ENCODE results near the gene TRIP12. TPM values are rescaled to one million over a fixed set of nuclear protein-coding genes. Genes with fewer than 3 reads are reported as not detected.

The TRIP12 gene
- total and polyA plus RNA-seq, 10 donors = 15.3 to 263 (median 189) TPM

DNA sequence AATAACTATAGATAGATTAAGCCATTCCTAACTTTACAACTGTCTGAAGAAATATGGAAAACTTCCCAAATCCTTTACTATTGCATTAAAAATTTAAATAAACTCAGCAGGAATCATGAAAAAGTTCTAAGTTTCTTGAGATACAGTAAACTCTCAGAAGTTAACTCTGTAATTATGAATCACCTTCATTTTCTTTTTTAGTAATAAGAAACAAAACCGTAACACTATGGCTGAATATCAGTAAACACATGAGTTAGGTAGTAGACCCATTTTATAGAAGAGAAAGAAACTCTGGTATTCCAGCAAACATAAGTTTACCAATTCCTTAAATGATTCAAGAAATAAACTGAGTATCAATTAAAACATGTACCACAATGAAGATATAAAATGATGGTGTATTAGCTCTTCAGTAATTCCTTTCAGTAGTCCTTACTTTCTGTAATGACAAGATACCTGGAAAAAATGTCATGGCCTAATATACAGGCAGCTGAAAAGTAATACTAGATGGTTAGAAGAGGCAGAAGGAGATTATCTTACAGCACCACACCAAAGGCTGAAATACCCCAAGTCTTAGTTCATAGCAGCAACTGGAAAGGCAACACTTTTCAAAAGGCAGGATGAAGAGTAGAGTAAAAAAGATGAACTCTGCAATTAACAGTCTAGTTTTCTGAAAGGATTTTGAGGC is 11.5 kb downstream of the TRIP12 start:
- Histone ChIP-seq H3K4me1 (peaks cover 33 to 91% (median 63%) of the 10 kb centered on the region in 6 donors), H3K36me3 (peaks cover 0 to 41% (median 14%) of the 10 kb centered on the region in 6 donors), H3K9me3 (no peaks in the 10 kb centered on the region), H3K4me3 (no peak overlapping the region), H3K27me3 (replicated peaks in 1 of 7) (no peaks in the 10 kb centered on the region), H3K27ac (peak overlapping the region in 1 of 8 donors; percentile 34)
- DNase-seq = no peak
- no peak for TF ChIP-seq POLR2A (IDR thresholded peaks at IDR 0.05)
- TF ChIP-seq, protein P1, sequence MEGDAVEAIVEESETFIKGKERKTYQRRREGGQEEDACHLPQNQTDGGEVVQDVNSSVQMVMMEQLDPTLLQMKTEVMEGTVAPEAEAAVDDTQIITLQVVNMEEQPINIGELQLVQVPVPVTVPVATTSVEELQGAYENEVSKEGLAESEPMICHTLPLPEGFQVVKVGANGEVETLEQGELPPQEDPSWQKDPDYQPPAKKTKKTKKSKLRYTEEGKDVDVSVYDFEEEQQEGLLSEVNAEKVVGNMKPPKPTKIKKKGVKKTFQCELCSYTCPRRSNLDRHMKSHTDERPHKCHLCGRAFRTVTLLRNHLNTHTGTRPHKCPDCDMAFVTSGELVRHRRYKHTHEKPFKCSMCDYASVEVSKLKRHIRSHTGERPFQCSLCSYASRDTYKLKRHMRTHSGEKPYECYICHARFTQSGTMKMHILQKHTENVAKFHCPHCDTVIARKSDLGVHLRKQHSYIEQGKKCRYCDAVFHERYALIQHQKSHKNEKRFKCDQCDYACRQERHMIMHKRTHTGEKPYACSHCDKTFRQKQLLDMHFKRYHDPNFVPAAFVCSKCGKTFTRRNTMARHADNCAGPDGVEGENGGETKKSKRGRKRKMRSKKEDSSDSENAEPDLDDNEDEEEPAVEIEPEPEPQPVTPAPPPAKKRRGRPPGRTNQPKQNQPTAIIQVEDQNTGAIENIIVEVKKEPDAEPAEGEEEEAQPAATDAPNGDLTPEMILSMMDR (IDR thresholded peaks at IDR 0.05 in 8 of 11, conservative IDR thresholded peaks at IDR 0.05 in 3 of 11) = no peak
- no peak for TF ChIP-seq POLR2AphosphoS5 (IDR thresholded peaks at IDR 0.05)
- intact Hi-C loops (cut with DNase I; ENCODE audit: low total_unique reads) = loop anchor here (10.0 kb wide), 1 partner anchor 105 kb away; no protein-coding TSS in a partner anchor
- 76 to 90% (median 85%) methylated on average over 1 of the region's 1 CpG for WGBS, 5 donors

DNA sequence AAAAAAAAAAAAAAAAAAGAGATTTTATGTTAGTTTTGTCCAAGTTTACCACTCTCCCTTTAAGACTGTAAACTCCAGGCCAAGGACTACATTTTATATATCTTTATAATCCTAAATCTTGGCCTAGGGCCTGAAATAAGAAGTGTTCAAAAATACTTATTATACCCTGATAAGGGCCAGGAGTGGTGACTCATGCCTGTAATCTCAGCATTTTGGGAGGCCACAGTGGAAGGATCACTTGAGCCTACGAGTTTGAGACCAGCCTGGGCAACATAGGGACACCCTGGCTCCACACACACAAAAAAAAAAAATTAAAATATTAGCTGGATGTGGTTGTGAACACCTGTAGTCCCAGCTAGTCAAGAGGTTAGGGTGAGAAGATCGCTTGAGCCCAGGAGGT is 12.7 kb downstream of the TRIP12 start:
- H3K27me3 ChIP-seq (replicated peaks in 1 of 7) = no peaks in the 10 kb centered on the region
- no peak overlapping the region for H3K4me3 ChIP-seq
- H3K27ac ChIP-seq = no peak overlapping the region
- no peak for DNase-seq
- intact Hi-C loops (cut with DNase I; ENCODE audit: low total_unique reads) = loop anchor here (10.0 kb wide), 1 partner anchor 64 kb away; no protein-coding TSS in a partner anchor
- 78 to 89% (median 84%) methylated on average over 2 of the region's 2 CpGs for WGBS, 5 donors
- no peaks in the 10 kb centered on the region for H3K9me3 ChIP-seq
- peaks cover 0 to 53% (median 16%) of the 10 kb centered on the region in 6 donors for H3K36me3 ChIP-seq
- H3K4me1 ChIP-seq = peaks cover 26 to 90% (median 52%) of the 10 kb centered on the region in 6 donors
- TF ChIP-seq, protein P1 (IDR thresholded peaks at IDR 0.05 in 8 of 11, conservative IDR thresholded peaks at IDR 0.05 in 3 of 11) = no peak
- TF ChIP-seq POLR2A (IDR thresholded peaks at IDR 0.05) (no peak), POLR2AphosphoS5 (IDR thresholded peaks at IDR 0.05) (no peak)

DNA sequence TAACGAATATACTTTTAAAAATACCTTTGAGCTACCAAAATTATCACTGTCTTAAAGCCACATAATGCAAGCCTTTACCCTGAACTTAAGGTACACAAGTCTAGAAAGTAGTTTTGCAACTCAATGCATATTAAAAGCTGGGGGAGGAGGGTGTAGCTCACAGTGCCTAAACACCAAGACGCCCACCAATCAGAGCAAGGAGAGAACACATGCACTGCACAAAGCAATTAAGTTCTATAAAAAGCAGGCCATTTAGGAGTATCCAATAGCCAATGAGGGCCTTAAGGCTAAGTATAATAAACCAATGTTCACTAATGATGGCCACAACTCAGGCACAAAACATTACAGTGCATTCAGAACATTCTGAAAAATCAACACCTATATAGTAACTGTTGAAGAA is 16.2 kb downstream of the TRIP12 start:
- DNase-seq = no peak
- 87 to 93% (median 92%) methylated on average over 2 of the region's 2 CpGs for WGBS, 5 donors
- H3K36me3 ChIP-seq = peaks cover 0 to 87% (median 25%) of the 10 kb centered on the region in 6 donors

DNA sequence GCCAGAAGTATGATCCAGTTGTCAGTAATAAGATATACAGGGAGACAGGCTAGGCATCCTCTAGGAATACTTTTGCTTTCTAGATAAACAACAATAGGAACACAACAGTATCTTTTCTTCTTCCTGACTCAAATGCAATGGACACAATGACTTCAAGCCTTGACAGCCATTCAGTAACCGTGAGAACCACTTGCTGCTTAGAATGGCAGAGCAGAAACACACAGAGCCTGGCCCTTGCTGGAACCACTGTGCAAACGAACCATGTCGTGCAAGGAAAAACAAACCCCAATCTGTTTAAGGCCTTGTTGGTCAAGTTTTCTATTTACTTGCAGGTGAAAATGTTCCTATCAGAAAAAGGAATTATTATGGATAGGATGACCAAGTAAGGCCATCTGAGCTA is 18.8 kb downstream of the TRIP12 start:
- Histone ChIP-seq H3K36me3 (peaks cover 0 to 86% (median 16%) of the 10 kb centered on the region in 6 donors), H3K27me3 (replicated peaks in 1 of 7) (no peaks in the 10 kb centered on the region), H3K4me3 (no peak overlapping the region), H3K4me1 (peaks cover 0 to 85% (median 29%) of the 10 kb centered on the region in 6 donors), H3K27ac (no peak overlapping the region), H3K9me3 (no peaks in the 10 kb centered on the region)
- 85 to 94% (median 90%) methylated on average over 3 of the region's 3 CpGs for WGBS, 5 donors
- no peak for DNase-seq
- TF ChIP-seq POLR2AphosphoS5 (IDR thresholded peaks at IDR 0.05) = no peak
- TF ChIP-seq, protein P1 (IDR thresholded peaks at IDR 0.05 in 8 of 11, conservative IDR thresholded peaks at IDR 0.05 in 3 of 11) = no peak
- TF ChIP-seq POLR2A (IDR thresholded peaks at IDR 0.05) = no peak
- intact Hi-C loops (cut with DNase I; ENCODE audit: low total_unique reads) = loop anchor here (10.0 kb wide), 1 partner anchor 58 kb away; no protein-coding TSS in a partner anchor

More for the DNA sequence above, 16.2 kb downstream of the TRIP12 start:
- Histone ChIP-seq H3K9me3 (no peaks in the 10 kb centered on the region), H3K4me3 (no peak overlapping the region), H3K4me1 (peaks cover 8 to 82% (median 30%) of the 10 kb centered on the region in 6 donors), H3K27me3 (replicated peaks in 1 of 7) (no peaks in the 10 kb centered on the region), H3K27ac (no peak overlapping the region)
- intact Hi-C loops (cut with DNase I; ENCODE audit: low total_unique reads) = loop anchor here (10.0 kb wide), 1 partner anchor 61 kb away; no protein-coding TSS in a partner anchor
- TF ChIP-seq POLR2AphosphoS5 (IDR thresholded peaks at IDR 0.05) (no peak), POLR2A (IDR thresholded peaks at IDR 0.05) (no peak)
- TF ChIP-seq, protein P1 (IDR thresholded peaks at IDR 0.05 in 8 of 11, conservative IDR thresholded peaks at IDR 0.05 in 3 of 11) = no peak
